Right atrium auricular region (tissue), 2 donors: Measurements from ENCODE around the gene POLR1A. TPM values are rescaled to one million over a fixed set of nuclear protein-coding genes. Genes with fewer than 3 reads are reported as not detected.
A peak's percentile ranks its signal among the peaks of the same experiment; 100 is the strongest.

Experiments used
- DNase-seq: peaks from one replicate; pipeline ENCODE4 v3.0.0-alpha.2; 2019; ENCODE audit warnings: low spot score
- H3K27ac ChIP-seq, 2 donors: fragments of 200-600 bp; sonication (generic); 1 replicate in 1 of 2; 2 replicates in 1 of 2; pipeline ENCODE4 v1.5.1; 2016 to 2019
- H3K27me3 ChIP-seq, 2 donors: fragments of 200-600 bp; sonication (generic); one replicate each; pipeline versions ENCODE4 v1.5.1 to v1.6.0; 2017 to 2019
- H3K36me3 ChIP-seq: fragments of 200-600 bp; sonication (generic); one replicate; pipeline ENCODE4 v1.5.1; 2016
- H3K4me1 ChIP-seq, 2 donors: fragments of 200-600 bp; sonication (generic); one replicate each; pipeline versions ENCODE4 v1.5.1 to v1.6.0; 2017 to 2019
- H3K4me3 ChIP-seq, 2 donors: fragments of 200-600 bp; sonication (generic); 1 replicate in 1 of 2; 2 replicates in 1 of 2; pipeline ENCODE4 v1.5.1; 2017 to 2019; ENCODE audit warnings: mild to moderate bottlenecking in 1 of 2, moderate library complexity in 1 of 2
- H3K9me3 ChIP-seq, 2 donors: fragments of 200-600 bp; sonication (generic); one replicate each; pipeline ENCODE4 v1.5.1; 2019
- total RNA-seq, 2 donors: library from RNA; depleted of rRNA; stranded (reverse); fragments of >200 nt; gene quantifications; one replicate each; pipeline ENCODE4 v1.1.0, GENCODE V29; 2016
- TF ChIP-seq, protein P1 (sequence below), 2 donors: fragments of 200-600 bp; sonication (generic); IDR thresholded peaks; one replicate each; pipeline ENCODE4 v1.5.1; 2019; ENCODE audit warnings: antibody characterized with exemption in 2 of 2

The POLR1A gene
- total RNA-seq, 2 donors from 2014 or later = 14.1 to 20.6 TPM

DNA sequence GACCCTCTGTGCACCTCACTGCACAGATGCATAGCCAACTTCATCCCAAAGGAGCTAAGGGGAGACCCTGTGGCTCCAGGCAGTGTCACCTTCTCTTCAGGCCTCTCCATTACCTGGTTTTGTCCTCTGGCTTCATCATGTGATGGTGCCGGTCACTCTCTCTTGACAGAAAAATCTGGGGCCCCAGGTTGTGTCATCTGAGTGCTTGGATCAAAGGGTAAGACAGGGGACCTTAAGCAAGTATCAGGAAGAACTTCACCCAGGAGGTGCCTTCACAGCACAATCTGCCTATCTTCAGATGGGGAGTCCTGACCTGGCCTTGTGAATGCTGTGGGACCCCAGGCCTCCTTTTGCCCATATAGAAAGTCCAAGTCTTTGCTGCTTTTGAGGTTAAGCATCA, 104.4 kb downstream of the POLR1A start:
- H3K9me3 ChIP-seq = peaks cover 0 to 14% of the 10 kb centered on the region in 2 donors
- no peak overlapping the region for H3K4me3 ChIP-seq
- H3K4me1 ChIP-seq = peaks cover 0 to 47% of the 10 kb centered on the region in 2 donors
- DNase-seq = no peak
- TF ChIP-seq, protein P1, sequence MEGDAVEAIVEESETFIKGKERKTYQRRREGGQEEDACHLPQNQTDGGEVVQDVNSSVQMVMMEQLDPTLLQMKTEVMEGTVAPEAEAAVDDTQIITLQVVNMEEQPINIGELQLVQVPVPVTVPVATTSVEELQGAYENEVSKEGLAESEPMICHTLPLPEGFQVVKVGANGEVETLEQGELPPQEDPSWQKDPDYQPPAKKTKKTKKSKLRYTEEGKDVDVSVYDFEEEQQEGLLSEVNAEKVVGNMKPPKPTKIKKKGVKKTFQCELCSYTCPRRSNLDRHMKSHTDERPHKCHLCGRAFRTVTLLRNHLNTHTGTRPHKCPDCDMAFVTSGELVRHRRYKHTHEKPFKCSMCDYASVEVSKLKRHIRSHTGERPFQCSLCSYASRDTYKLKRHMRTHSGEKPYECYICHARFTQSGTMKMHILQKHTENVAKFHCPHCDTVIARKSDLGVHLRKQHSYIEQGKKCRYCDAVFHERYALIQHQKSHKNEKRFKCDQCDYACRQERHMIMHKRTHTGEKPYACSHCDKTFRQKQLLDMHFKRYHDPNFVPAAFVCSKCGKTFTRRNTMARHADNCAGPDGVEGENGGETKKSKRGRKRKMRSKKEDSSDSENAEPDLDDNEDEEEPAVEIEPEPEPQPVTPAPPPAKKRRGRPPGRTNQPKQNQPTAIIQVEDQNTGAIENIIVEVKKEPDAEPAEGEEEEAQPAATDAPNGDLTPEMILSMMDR (IDR thresholded peaks at IDR 0.05) = no peak
- H3K27me3 ChIP-seq = no peaks in the 10 kb centered on the region
- H3K27ac ChIP-seq = no peak overlapping the region
- no peaks in the 10 kb centered on the region for H3K36me3 ChIP-seq

DNA sequence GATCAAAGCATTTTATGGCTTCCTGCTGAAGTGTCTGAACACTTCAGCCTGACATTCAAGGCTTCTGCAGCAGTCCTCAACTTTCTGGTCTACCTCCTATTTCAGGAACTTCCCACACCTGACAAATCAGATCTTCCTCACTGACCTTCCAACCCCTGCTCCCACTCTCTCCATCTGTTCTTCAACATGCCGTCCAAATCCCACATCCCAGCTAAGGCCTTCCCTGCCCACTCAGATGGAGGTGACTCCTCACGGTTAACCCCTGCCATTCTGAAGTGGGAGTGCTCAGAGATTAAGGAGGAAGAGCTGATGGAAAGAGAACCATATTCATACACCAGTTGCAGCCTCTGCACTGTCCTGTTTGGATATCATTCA, 104.8 kb downstream of the POLR1A start:
- Histone ChIP-seq H3K27ac (no peak overlapping the region), H3K4me3 (no peak overlapping the region), H3K9me3 (peaks cover 0 to 10% of the 10 kb centered on the region in 2 donors), H3K36me3 (no peaks in the 10 kb centered on the region), H3K27me3 (no peaks in the 10 kb centered on the region), H3K4me1 (peaks cover 0 to 51% of the 10 kb centered on the region in 2 donors)
- TF ChIP-seq, protein P1 (IDR thresholded peaks at IDR 0.05) = no peak
- no peak for DNase-seq

DNA sequence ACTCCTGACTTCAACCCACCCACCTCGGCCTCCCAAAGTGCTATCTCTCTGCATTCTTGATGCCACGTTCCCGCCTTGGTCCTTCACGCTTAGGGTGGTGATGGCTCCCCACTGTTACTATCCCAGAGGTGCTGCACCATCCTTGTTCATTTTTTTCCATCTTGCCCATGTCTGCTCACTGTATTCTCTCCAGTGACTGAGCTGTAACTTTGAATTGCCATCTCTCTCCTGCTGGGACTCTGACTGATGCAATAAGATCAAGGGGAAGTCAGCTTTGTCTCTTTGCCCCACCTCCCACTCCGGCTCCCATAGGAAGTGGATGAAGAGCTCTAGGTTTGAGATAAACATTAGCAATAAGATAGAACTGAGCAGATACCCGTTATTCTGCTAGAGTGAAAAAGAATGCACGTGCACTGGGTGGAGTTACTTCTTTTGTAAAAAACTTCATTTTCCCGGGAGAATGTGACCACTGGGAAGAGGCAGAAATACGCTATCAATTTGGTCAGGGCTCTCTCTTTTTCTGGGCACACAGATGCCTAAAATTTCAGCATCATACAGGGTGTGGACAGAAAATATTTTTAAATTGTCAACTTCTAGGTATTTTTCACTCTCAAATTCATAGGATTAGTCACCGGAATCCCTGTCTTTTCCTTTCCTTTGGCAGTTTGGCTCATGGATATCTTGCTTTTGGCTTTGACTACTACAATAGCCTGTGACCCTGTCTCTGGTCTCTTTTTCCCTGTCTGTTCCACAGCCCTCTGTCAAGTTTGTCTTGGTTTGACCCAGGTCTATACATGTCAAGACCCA, 105.4 kb downstream of the POLR1A start:
- TF ChIP-seq, protein P1 (IDR thresholded peaks at IDR 0.05) = no peak
- Histone ChIP-seq H3K27ac (peak overlapping the region in 1 of 2 donors; percentile 62), H3K36me3 (no peaks in the 10 kb centered on the region), H3K27me3 (no peaks in the 10 kb centered on the region), H3K4me1 (peaks cover 0 to 53% of the 10 kb centered on the region in 2 donors), H3K4me3 (no peak overlapping the region), H3K9me3 (peaks cover 0 to 4% of the 10 kb centered on the region in 2 donors)
- no peak for DNase-seq

DNA sequence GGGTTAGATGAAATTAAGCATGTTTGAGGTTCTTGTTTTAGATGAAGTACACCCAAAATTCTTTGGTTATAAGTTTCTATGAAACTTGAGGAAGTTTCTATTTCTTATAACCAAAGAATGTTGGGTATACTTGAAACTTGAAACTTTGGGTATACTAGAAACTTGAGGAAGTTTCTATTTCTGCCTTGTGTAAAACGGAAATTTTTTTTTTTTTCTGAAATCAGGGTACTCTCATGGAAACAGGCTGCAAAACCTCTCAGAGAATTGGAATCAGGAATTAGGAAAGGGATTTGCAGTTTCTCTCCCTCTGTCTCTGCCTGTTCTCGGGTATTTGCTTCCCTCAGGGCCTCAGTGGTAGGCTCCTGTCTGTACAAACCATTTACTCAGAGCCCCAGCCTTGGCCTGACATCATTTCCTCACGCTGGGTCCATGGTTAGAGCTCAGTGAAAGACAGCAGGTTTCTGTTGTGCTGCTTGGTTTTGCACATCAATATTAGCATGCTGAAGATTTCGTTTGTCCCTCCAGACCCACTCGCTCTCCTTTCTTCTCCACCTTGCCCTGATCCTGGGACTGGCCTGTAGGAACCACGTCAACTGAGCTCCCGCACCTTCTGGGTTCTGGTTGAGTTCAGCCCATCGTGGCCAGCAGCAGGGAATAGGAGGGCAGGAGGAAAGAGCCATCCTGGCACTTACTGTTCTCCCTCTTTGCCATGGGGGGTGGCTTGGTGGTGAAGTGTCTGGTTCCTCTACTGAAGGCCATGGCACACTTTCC, 106.4 kb downstream of the POLR1A start:
- no peaks in the 10 kb centered on the region for H3K9me3 ChIP-seq
- TF ChIP-seq, protein P1 (IDR thresholded peaks at IDR 0.05) = no peak
- H3K4me1 ChIP-seq = peaks cover 0 to 61% of the 10 kb centered on the region in 2 donors
- H3K4me3 ChIP-seq = no peak overlapping the region
- DNase-seq = no peak
- H3K27ac ChIP-seq = peak overlapping the region; percentile 62 to 75
- H3K27me3 ChIP-seq = no peaks in the 10 kb centered on the region
- no peaks in the 10 kb centered on the region for H3K36me3 ChIP-seq

DNA sequence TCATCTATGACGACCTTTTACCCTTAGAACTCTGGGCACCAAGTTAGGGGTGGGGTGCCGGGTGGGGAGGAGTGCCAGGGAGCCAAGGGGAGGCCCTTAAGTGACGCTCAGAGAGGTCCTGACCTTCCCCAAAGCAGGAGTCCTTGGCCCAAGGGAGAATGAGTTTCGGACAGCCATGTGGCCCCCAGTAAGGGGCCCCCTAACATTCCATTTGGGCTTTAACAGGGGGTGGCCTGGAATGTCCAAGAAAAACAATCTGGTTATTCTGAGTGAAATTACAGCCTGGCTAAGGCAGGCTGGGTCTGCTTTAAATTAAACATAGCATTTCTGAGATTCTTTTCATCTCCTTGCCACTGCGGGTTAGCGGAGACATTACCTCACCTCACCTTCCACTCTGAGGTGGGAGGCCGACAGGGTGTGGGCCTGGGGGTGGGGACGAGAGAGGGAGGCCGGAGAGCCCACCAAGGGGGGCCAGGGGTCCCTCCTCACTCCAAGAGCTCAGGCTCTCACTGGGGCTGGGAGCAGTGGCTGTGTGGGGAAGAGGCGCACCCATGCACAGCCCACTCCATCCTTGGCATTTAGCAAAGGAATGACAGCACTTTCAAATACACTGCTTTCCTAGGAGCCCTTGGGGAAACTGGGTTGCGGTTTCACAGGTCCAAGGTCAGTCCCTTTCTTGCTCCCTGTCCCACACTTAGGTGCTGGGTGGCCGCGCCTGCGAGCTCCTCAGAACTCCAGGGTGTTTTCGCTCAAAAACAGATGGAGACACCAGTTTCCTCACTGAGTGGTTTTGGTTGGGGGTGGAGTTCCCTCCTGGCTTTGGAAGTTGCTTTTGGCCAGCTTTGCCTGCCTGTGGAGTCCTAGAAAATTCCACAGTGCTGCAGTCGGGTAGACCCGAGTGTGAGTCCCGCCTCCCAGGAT, 107.4 kb downstream of the POLR1A start:
- Histone ChIP-seq H3K4me3 (no peak overlapping the region), H3K9me3 (no peaks in the 10 kb centered on the region), H3K4me1 (peaks cover 0 to 71% of the 10 kb centered on the region in 2 donors), H3K36me3 (no peaks in the 10 kb centered on the region), H3K27ac (peak overlapping the region; percentile 62 to 75), H3K27me3 (no peaks in the 10 kb centered on the region)
- TF ChIP-seq, protein P1 (IDR thresholded peaks at IDR 0.05) = no peak
- DNase-seq = peak; percentile 82
